Mesothelial cell of epicardium (in vitro differentiated cells): ENCODE results near the gene CD38. TPM values are rescaled to one million over a fixed set of nuclear protein-coding genes. Genes with fewer than 3 reads are reported as not detected.

Experiments used
- DNase-seq, 2 experiments: peaks; one replicate each; pipeline ENCODE4 v3.0.0; 2021; ENCODE audit warnings: low spot score in 2 of 2; ENCODE audit not compliant: unreplicated experiment in 2 of 2
- H3K27ac Mint-ChIP-seq: 2 replicates; pipeline ENCODE4 v1.8.0; 2021; ENCODE audit warnings: mixed read lengths
- H3K27me3 Mint-ChIP-seq: 2 replicates; pipeline ENCODE4 v1.8.0; 2021; ENCODE audit warnings: low read depth, mixed read lengths
- H3K36me3 Mint-ChIP-seq: 2 replicates; pipeline ENCODE4 v1.8.0; 2021; ENCODE audit warnings: mixed read lengths
- H3K4me1 Mint-ChIP-seq: 2 replicates; pipeline ENCODE4 v1.8.0; 2021; ENCODE audit warnings: mixed read lengths
- H3K4me3 Mint-ChIP-seq: 2 replicates; pipeline ENCODE4 v1.8.0; 2021; ENCODE audit warnings: mild to moderate bottlenecking, moderate library complexity, mixed read lengths
- H3K9me3 Mint-ChIP-seq: 2 replicates; pipeline ENCODE4 v1.8.0; 2021; ENCODE audit warnings: mixed read lengths
- CTCF ChIP-seq: fragments of 200-600 bp; sonication (generic); IDR thresholded peaks from one replicate; pipeline ENCODE4 v1.5.0; 2021; ENCODE audit warnings: antibody characterized with exemption; ENCODE audit not compliant: unreplicated experiment
- total RNA-seq: library from RNA; stranded (reverse); gene quantifications from 3 replicates; pipeline ENCODE4 v1.2.1, GENCODE V29; 2021

The CD38 gene
- total RNA-seq, 1 donor from 2014 or later: 0.20 TPM

GRCh38 chr4:15765910-15766697, 12.0 kb upstream of the CD38 start:
- Mint-ChIP-seq H3K4me1 (no peaks in the 10 kb centered on the region), H3K27ac (no peak overlapping the region), H3K27me3 (peaks cover 2% of the 10 kb centered on the region), H3K36me3 (no peaks in the 10 kb centered on the region), H3K4me3 (no peak overlapping the region), H3K9me3 (peaks cover 5% of the 10 kb centered on the region)
- TF ChIP-seq CTCF: no peak
- DNase-seq: no peak

- peaks cover 5% of the 10 kb centered on the region for H3K27me3 Mint-ChIP-seq
- no peak overlapping the region for H3K4me3 Mint-ChIP-seq
- H3K27ac Mint-ChIP-seq: no peak overlapping the region
- no peaks in the 10 kb centered on the region for H3K4me1 Mint-ChIP-seq
- H3K9me3 Mint-ChIP-seq: peaks cover 5% of the 10 kb centered on the region
- TF ChIP-seq CTCF: no peak
- no peaks in the 10 kb centered on the region for H3K36me3 Mint-ChIP-seq
- DNase-seq: no peak
These were observed 11.3 kb upstream of the CD38 start for GRCh38 chr4:15766821-15767220.

- no peak for TF ChIP-seq CTCF
- DNase-seq: no peak
- Mint-ChIP-seq H3K27me3 (peaks cover 29% of the 10 kb centered on the region), H3K9me3 (no peaks in the 10 kb centered on the region), H3K36me3 (no peaks in the 10 kb centered on the region), H3K4me1 (no peaks in the 10 kb centered on the region), H3K4me3 (no peak overlapping the region), H3K27ac (no peak overlapping the region)
These were observed 8.9 kb upstream of the CD38 start for GRCh38 chr4:15769202-15769601.

- H3K27ac Mint-ChIP-seq: no peak overlapping the region
- no peak for DNase-seq
- no peak for TF ChIP-seq CTCF
- H3K36me3 Mint-ChIP-seq: no peaks in the 10 kb centered on the region
- H3K4me3 Mint-ChIP-seq: no peak overlapping the region
- peaks cover 50% of the 10 kb centered on the region for H3K27me3 Mint-ChIP-seq
- H3K4me1 Mint-ChIP-seq: no peaks in the 10 kb centered on the region
- no peaks in the 10 kb centered on the region for H3K9me3 Mint-ChIP-seq
These were observed 6.7 kb upstream of the CD38 start for GRCh38 chr4:15771216-15772058.

GRCh38 chr4:15774020-15774420, 4.1 kb upstream of the CD38 start:
- no peak overlapping the region for H3K4me3 Mint-ChIP-seq
- H3K27me3 Mint-ChIP-seq: peaks cover 73% of the 10 kb centered on the region
- no peak for DNase-seq
- no peaks in the 10 kb centered on the region for H3K9me3 Mint-ChIP-seq
- H3K27ac Mint-ChIP-seq: no peak overlapping the region
- H3K36me3 Mint-ChIP-seq: no peaks in the 10 kb centered on the region
- TF ChIP-seq CTCF: no peak
- H3K4me1 Mint-ChIP-seq: peaks cover 3% of the 10 kb centered on the region
